Peyer's patch (tissue), 4 donors: ENCODE data around the gene MASP1.

Source experiments
- CTCF ChIP-seq, 6 experiments: fragments of 450-650 bp in 4 of 6; fragments of 200-600 bp in 2 of 6; sonication (generic) in 1 of 6; IDR thresholded peaks; one replicate each; pipeline ENCODE4 v1.5.1; 2017 to 2019; ENCODE audit warnings: antibody characterized with exemption in 6 of 6, mild to moderate bottlenecking in 3 of 6, moderate library complexity in 1 of 6
- POLR2A ChIP-seq, 2 donors: fragments of 450-650 bp; IDR thresholded peaks; one replicate each; pipeline ENCODE4 v1.5.1; 2017; ENCODE audit warnings: antibody characterized with exemption in 2 of 2, mild to moderate bottlenecking in 2 of 2, moderate library complexity in 2 of 2

GRCh38 chr3:187325632-187326031, 34.1 kb upstream of the MASP1 start:
- TF ChIP-seq CTCF (IDR thresholded peaks at IDR 0.05): no peak
- no peak for TF ChIP-seq POLR2A (IDR thresholded peaks at IDR 0.05)
